ENCODE measurements around the gene FANCC. TPM values are rescaled to one million over a fixed set of nuclear protein-coding genes. Genes with fewer than 3 reads are reported as not detected.

Gene FANCC
- total RNA-seq, 1 donor from 2014 or later, result 35.4 TPM

DNA sequence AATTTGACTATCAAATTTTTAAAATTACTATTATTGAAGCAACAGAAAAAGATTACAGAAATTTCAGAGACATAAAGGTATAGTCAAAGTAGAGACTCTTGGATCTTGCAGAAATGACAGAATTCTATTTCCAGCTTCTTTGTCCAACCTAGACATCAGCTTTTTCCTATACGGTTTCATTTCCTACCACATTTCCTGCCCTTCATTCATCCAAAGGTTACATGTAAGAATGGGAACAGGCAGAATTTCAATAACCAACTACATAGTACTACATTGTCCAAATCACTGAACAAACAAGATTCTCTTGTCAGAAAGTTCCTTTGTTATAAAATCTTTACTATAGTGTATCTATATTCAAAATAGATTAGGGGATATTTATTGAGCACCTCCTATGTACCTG lies 124.9 kb downstream of the FANCC start:
- no peak for DNase-seq (ENCODE audit: low spot score)

DNA sequence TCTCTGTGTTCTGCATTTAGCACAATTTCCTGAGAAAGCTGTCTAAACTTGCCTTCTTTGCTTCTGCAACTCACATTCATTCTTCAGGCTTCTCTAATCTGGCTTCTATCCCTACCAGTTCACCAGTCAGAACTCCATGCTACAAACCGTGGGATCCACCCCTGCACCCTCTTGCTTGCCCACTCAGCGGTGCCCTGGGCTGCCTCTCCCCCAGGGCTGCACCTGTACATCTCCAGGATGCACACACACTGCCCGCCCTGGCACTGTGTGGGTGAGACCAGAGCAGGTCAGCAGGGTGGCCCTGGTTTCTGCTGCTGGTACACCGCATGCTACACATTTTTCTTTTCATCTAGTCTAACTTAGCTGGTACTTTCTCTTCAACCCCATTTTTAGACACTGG lies 127.1 kb downstream of the FANCC start:
- no peak for DNase-seq (ENCODE audit: low spot score)

DNA sequence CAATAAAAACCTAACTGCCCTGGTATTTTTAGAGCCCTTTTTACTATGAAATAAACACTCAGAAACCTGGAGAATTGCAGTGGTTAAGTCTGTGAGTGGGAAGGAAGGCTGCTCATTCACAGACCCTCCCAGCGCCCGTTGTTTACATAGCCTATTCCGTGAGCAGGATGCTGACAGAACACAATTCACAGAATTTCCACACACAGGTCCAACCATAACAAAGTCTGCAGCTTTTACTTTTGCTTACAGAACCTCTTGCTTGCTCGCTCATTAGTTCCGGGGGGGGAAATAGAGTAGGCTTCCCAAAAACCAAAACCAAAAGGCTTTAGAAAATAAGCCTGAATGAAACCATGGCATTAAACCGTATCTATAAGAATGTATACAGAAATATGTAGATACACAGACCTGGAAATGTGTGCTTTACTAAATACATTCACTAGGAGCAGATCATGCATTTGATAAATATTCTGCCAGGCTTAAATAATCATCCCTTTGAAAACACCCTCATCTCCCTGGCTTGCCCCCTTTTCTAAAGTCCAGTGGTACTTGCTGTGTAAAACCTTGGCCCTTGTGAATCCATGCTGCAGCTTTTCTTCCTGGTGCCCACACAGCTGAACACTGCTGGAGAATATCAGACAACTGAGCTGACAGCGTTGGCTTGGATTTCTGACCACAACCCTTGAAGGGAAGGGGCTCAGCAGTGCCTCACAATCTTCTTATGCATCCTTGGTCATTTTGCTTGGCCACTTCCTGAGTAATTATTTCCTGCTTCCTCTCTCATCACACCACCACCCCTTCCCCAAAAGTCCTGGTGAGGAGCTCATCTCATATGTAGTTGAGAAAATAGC lies 128.0 kb downstream of the FANCC start:
- DNase-seq (ENCODE audit: low spot score), result peak; percentile 84

DNA sequence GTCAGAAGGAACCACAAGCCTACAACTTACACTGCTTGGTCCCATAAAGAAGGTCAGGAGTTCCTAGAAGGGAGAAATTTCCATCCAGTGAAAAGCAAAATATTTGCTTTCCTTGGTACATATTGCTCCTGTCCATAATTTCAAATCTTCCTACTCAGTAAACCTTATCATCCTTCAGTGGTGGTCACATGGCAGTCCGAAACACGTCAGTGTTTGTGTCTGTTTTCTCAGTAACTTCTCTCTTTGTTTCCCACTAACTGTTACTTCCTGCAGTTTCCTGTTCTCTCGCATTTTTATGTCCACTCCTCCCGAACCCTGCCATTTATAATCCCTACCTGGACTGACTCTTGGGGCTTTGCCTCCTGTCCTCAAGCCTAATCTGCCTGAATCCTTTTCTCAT lies 129.1 kb downstream of the FANCC start:
- DNase-seq (ENCODE audit: low spot score), result no peak

DNA sequence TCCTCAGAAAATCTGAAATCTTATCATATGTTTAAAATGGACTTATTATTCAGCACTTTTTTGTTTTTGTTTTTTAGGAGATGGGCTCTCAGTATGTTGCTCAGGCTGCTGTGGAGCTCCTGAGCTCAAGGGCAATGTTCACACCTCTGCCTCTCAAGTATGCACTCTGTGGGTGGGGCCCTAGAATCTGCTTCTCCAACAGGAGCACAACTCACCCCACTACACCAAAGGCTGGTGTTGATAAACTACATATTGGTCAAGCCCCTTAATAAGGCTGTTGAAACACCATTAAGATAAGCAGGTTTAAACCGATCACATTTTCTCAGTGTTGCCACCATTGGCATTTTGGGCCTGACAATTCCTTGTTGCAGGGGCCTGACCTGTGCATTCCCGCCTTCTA lies 131.6 kb downstream of the FANCC start:
- no peak for DNase-seq (ENCODE audit: low spot score)

DNA sequence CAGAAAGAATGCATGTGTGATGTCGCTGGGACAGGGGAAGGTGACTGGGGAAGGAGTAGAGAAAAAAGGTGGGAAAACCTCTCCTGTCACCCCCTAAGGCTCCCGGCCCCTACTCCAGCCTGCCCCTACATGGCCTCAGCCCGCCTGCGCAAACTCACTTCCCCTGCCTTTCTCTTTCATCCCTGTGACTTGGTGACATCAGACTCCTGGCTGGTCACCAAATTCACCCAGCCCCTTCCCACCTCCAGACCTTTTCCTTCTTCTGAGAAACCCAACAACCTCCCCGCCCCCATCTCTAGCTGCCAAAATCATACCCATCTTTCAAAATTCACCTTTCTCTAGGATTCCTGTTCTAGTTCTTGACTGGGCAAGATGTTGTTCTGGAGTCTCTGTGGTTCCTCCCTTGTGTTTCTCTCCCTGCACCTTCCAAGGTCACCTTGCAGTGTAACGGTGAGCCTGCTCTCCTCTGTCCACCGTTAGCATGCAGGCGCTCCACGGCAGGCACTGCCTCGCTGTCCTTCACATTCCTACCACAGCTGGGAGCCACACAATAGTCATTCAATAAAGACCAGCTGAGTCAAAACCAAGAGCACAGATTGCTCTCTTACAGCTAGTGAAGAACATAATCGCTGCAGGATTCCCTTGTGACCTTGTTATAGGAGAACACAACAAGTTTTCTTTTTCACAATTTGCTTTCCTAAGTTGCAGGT lies 134.5 kb downstream of the FANCC start:
- DNase-seq (ENCODE audit: low spot score), result peak; percentile 14

DNA sequence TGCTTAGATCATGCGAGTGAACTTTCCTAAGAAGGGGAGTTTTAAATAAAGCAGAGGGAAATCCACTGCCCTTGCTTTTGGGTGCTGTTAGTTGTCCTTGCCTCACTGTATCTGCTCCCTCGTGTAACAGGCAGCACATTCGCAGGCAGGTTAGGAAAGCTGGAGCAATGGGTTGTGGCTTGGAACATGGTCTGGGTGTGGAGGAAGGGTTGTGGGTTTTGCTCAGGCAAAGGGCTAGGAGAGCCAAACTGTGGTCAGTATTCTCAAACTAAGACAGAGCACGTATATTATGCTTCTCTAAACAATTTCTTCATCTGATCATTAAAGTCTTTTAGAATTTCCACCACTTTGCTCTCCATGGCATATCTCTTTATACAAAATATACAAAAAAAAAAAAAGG lies 135.7 kb downstream of the FANCC start:
- DNase-seq (ENCODE audit: low spot score), result no peak

DNA sequence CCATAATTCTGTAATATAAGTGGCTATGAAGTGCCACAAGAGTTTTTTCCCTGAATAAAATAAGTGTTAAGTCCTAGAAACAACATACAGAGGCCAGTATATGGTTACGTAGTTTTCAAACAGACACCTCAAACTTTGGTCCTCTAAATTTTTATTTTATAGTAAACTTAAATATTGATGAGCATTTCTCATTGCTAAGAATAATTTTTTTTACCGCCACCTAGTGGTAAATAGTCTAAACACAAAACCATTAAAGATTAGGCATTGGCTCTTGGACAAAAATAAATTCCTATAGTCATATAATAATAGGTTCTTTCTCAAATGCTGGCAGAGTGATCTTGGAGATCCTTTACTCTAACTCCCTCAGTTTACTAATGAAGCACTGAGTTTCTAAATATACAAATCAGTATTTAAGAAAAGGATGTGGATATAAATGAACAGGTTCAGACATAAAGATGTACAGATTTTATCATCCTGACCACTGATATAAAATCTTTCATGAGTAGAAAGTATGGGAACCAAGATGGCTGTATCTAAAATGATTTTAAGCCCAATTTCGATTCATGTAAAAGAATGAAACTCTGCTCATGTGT lies 136.2 kb downstream of the FANCC start:
- no peak for DNase-seq (ENCODE audit: low spot score)

DNA sequence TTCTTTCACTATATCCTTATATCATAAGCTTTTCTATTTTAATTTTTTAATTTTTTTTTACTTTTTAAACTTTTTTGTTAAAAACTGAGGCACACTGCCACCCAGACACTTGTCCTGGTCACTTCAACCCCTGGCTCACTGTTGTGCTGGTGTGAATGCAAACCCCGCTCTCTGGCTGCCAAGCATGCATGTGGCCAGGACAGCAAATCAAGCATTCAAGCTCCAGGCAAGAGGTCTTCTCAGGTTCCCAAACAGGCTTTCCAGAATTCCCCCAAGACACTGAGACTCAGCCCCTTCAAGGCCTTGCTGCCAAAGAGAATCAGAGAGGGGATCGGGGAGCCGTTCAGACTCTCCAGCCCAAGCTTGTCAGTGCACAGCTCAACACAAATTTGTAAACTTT lies 139.9 kb downstream of the FANCC start:
- no peak for DNase-seq (ENCODE audit: low spot score)

DNA sequence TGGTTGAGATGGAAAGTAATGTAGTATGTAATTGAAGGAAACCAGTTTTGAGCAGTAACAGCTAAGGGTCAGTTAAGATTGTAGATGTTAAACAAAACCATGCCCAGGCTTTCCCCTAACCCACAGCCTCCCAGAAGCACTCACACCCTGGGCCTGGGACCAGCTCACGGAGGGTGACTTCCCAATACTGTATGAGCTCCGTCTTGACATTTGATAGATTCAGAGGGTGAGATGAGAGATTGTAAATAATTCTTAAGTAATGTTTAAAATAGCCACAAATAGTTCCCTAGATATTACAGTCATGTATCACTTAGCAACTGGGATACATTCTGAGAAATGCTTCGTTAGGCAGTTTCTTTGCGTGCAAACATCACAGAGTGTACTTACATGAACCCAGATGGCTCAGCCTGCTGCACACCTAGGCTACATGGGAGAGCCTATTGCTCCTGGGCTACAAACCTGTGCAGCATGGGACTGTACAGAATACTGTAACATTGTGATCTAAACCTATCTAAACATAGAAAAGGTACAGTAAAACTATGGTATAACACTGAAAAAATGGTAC lies 140.7 kb downstream of the FANCC start:
- no peak for DNase-seq (ENCODE audit: low spot score)

DNA sequence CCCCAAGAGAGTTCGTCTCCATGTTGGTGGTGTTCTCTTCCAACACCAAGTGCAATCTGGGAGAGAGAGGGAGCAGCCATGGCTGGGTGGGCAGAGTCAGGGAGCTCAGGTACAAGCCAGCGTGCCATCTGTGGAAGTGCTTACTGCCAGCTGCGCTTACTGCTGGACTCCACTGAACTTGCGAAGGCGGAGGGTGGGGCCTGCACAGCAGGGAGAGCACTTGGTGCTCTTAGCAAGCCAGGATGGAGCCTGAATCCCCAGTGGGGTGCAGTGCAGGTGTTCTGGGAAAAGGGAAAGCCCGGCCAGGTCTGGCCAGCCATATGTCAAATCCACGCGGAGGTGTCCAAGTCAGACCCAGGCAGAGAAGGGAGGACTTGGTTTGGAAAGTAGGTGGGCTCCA lies 142.0 kb downstream of the FANCC start:
- no peak for DNase-seq (ENCODE audit: low spot score)

DNA sequence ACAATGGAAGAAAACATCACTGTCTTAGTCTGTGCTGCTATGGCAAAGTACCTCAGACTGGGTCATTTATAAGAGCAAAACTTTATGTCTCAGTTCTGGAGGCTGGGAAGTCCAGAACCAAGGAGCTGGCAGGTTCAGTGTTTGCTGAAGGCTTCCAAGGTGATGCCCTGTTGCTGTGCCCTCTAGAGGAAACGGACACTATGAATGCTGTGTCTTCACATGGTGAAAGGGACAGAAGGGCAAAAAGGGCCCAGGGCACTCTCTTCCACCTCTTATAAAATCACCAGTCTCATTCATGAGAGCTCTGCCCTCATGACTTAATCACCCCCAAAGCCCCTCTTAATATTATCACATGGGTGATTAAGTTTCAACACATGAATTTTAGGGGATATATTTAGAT lies 143.5 kb downstream of the FANCC start:
- DNase-seq (ENCODE audit: low spot score), result no peak

DNA sequence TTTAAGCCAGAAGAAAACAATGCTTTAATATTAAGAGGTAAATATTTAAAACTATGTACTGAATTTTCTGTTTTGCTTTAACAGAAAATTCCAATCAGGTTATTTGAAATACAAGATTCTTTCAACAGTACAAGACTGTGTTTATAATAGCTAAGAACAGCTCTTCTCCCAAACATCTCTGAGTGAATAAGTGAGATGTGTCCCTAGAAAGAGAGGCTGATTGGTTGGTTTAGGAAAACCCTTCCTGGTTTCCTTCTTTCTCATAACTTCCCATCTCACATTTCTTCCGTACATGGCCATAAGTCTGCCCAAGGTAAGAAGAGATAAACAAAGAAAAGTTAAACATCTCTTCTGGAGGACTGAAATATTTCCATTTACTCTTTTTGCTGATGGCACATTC lies 145.9 kb downstream of the FANCC start:
- no peak for DNase-seq (ENCODE audit: low spot score)

DNA sequence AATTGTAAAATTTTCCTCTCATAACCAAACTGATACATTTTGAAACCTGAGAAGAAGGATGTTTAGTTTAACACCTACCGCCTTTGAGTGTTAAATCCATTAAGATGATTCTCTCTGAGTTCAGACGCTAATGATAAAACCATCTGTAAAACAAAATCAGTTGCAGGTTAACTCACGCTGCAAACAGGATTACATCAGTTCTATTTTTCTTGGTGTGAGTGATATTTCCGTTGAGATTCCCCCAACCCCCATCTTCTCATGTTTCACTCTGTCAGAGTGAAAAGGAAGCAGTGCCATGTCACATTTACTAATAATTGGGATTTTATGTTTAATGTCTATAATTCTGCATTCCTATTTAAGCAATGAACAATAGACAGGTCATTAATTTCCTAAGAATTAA lies 146.5 kb downstream of the FANCC start:
- DNase-seq (ENCODE audit: low spot score), result no peak

DNA sequence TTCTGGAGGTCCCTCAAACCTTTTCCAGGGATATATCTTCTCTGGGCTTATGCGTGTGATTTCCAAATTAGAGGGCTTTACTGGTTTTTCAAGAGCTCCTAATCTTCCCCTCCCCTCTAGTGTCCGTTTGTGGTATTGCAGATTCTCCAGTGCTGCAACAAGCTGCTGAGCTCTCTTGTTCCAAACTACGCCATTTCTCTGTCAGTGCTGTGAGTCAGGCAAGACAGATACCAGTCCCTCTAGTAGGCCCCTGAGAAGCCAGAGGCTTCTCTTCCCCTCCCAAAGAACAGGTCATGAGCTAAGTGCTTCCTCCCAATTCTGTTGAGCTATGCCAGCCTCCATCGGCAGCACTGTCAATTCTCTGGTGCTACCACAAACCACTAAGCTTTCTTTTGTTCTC lies 149.5 kb downstream of the FANCC start:
- DNase-seq (ENCODE audit: low spot score), result peak; percentile 37

DNA sequence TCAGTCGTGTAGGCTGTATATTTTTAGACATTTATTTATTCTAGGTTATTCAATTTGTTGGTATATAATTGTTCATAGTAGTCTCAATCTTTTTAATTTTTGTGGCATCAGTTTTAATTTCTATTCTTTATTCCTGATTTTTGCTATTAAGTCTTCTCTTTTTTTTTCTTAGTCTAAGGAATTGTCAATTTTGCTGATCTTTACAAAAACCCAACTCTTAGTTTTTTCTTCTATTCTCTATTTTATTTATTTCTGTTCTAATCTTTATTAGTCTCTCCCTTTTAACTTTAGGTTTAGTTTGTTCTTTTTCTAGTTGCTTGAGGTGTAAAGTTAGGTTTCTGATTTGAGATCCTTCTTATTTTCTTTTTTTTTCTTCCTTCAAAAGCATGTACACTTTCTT lies 152.5 kb downstream of the FANCC start:
- DNase-seq (ENCODE audit: low spot score), result no peak

DNA sequence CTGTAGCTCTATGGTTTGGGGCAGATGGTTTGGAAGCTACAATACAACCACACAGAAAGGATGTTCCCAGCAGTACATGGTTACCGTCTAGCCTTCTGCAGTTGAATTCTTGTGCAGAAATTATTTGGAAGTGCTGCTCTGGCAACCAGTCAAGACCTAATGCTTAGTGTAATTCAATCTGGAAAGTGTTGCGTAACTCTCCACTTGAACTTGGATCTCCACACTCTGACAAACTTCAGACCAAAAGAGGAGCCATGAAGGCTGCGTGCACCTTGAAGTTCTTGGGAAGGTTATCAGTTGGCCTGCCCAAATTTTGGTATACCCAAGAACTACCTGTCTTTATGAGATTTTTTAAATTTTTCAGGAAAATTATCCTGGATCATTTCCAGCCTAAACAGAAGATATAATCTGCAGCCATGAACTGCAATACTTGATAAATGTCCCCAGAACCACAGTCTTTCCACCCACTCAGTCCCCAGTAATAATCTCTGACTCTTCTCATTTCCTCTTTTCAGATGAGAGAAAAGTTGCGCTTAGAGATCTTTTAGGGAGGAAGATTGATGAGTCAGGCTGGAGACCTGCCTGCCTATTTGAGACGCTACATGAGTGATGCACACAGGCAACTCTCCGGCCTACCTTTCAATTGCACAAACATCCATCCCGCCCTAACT lies 159.9 kb downstream of the FANCC start:
- peak; percentile 92 for DNase-seq (ENCODE audit: low spot score)

DNA sequence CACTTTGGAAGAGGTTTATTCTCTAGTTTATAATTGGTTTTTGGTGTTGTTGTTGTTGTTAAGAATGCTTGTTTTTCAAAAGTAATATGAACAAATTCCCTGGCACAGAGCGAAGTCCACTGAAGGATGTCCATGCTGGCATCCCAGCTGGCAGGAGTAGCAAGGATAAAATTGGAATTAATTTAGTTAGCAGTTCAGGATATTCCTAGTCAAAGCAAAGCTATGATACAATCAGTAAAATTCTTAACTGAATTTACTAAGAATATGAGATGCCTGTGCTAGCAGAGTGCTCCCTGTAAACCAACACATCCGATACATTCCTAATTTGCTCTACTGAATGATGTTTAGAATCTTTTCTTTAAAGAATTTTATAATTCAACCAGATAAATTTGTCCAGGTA lies 161.4 kb downstream of the FANCC start:
- DNase-seq (ENCODE audit: low spot score), result no peak

DNA sequence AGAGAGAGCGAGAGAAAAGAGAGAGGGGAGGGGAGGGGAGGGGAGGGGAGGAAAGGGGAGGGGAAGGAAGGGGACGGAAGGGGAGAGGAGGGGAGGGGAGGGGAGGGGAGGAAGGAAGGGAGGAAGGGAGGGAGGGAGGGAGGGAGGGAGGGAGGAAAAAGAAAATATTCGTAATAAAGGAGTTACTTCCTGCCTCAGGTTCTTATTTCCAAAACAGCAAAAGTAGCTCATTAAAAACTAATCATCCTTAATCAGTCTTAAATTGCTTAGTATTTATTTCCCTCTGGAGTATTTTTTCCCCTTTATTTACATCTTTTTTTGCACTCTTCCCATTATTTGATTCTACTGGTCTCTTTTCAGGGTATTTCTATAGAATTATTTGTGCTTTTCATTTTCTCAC lies 162.3 kb downstream of the FANCC start:
- no peak for DNase-seq (ENCODE audit: low spot score)

DNA sequence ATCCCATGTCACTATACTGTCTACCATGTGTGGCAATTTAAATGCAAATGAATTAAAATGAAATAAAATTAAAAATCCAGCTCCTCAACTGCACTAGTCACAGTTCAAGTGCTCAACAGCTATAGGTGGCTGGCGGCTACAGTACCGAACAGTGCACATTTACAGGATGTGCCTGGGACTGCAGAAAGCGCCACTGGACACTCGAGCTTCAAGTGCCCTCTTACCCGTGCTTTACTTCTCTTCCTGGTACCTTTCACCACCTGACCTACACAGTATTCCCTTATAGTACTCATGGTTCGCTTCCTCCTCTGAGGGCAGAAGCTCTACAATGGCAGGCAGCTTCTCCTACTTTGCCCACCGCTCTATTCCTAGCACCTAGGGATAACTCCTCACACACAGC lies 166.6 kb downstream of the FANCC start:
- no peak for DNase-seq (ENCODE audit: low spot score)

DNA sequence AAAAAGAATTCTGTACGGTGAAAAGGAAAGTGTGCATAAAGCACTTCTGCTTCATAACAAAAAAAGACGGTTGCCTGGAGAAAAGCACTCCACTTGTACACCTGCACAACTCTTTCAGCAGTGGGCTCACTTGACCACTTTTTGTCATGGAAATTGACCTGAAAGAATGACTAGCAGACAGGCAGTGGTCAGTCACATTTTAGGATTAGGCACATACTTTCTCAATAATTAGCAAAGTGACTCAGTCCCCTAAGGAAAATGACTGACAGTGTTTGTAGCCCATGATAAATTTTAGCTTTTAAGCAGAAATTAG lies 169.3 kb downstream of the FANCC start:
- no peak for DNase-seq (ENCODE audit: low spot score)
